AG09309 (cell line): ENCODE measurements around the gene GRID1.

Experiments used
- DNase-seq: peaks from one replicate; pipeline ENCODE4 v3.0.0-alpha.2; 2010; ENCODE audit warnings: low read depth
- H3K4me3 ChIP-seq: 2 replicates; pipeline ENCODE4 v1.5.1; 2011; ENCODE audit warnings: mild to moderate bottlenecking, low read depth, low read length, moderate library complexity; ENCODE audit not compliant: control insufficient read depth
- TF ChIP-seq, protein P1 (sequence below): IDR thresholded peaks from 2 replicates; pipeline ENCODE4 v1.5.1; 2011; ENCODE audit warnings: mild to moderate bottlenecking, low read depth, low read length, inconsistent platforms; ENCODE audit not compliant: insufficient read depth, control insufficient read depth; ENCODE audit errors: missing control alignments

Gene GRID1

DNA sequence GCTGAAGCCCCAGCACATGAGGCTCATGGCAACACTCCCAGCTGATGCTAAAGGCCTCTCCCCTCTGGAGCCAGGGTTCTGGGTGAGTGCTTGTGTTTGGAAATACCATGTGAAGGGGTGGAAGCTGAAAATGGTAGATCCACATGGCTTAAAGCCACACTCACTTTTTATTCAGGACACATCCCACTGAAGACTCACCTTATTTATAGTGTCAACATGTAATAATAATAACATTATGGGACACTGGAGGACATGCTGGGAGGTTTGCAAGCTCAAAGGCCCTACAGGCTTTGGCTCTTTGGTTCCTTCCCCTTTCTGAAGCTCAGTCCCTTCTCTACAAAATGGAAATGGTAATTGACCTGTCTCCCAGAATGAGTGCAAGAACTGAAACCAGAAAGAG lies 318.0 kb downstream of the GRID1 start:
- DNase-seq, result no peak
- H3K4me3 ChIP-seq, result no peak overlapping the region
- TF ChIP-seq, protein P1, sequence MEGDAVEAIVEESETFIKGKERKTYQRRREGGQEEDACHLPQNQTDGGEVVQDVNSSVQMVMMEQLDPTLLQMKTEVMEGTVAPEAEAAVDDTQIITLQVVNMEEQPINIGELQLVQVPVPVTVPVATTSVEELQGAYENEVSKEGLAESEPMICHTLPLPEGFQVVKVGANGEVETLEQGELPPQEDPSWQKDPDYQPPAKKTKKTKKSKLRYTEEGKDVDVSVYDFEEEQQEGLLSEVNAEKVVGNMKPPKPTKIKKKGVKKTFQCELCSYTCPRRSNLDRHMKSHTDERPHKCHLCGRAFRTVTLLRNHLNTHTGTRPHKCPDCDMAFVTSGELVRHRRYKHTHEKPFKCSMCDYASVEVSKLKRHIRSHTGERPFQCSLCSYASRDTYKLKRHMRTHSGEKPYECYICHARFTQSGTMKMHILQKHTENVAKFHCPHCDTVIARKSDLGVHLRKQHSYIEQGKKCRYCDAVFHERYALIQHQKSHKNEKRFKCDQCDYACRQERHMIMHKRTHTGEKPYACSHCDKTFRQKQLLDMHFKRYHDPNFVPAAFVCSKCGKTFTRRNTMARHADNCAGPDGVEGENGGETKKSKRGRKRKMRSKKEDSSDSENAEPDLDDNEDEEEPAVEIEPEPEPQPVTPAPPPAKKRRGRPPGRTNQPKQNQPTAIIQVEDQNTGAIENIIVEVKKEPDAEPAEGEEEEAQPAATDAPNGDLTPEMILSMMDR, result no peak

DNA sequence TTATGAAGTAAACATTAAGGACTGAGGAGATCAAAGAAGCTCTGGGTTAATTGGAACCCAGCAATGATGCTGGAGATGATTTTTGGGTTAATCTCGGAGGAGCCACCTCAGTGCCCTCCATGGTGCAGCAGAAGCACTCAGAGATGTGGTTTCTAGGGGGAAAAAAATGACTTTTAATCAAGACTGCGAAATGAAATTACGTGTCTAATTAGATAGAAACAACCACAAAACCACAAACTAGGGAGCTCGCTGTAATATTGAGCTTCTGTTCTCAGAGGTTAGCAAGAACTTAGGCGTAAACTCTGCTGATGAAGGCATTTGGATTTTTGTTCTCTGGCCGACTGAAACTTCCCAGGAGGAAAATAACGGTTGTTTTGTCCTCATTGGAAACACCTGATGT lies 319.0 kb downstream of the GRID1 start:
- TF ChIP-seq, protein P1, result no peak
- H3K4me3 ChIP-seq, result no peak overlapping the region
- DNase-seq, result no peak

DNA sequence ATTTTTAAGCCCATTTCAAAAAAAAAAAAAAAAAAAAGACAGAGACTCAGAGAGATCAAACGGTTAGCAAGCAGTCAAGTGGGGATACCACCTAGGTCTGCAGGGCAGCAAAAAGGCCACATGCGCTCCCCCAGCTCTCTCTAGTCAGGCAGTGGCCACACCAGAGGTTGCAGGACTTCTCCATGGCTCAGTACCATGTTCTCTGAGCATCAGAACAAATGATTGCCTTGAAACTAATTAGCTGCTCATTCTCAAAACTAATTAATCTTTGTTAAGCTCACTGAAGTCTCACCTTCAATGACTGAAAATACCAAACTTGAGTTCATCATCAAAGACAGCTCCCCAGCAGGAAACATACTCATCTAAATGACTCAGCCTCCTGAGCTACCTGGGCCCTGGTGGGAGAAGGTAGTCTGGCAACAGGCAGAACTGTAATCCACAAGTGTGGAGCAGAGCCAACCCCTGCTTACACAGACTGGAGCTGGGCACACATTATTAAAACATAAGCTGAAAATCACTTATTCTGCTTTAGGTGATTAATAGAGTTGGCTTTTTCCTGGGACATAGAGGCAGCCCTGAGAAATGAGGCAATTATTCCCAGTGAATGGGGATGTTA lies 319.6 kb downstream of the GRID1 start:
- TF ChIP-seq, protein P1, result no peak
- no peak overlapping the region for H3K4me3 ChIP-seq
- DNase-seq, result no peak

DNA sequence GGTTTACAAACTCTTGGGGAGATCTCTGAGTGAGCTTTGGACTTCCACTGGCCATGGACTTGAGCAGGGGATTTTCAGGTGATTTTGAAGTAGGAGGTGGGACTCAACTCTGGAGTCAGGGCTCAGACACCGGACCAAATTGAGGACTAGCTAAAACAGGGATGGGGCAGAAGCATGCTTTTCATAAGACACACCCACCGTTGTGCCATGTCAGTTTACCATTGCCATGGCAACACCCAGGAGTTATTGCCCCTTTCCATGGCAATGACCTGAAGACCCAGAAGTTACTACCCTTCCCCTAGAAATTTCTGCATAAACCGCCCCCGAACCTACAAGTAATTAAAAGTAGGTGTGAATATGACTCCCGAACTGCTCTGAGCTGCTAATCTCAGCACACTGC lies 320.7 kb downstream of the GRID1 start:
- no peak overlapping the region for H3K4me3 ChIP-seq
- no peak for DNase-seq
- TF ChIP-seq, protein P1, result no peak

DNA sequence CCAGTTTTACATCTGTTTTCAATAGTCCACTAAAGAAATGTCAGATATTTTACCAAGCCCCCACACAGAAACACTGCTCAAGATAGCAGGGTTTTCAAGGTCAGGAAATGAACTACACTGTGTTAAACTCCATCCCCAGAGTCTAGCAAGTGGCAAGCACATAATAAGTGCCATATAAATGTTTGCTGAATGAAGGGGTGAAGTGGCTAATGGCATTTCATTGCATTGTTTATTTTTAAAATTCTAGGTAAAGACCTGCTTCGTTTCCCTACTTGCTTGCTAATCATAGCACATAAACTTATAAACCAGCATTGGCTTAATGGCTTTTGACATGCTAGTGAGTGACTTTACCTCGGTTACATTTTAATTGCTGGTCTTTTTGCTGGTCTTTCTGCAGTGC lies 322.6 kb downstream of the GRID1 start:
- no peak for DNase-seq
- TF ChIP-seq, protein P1, result no peak
- H3K4me3 ChIP-seq, result no peak overlapping the region

DNA sequence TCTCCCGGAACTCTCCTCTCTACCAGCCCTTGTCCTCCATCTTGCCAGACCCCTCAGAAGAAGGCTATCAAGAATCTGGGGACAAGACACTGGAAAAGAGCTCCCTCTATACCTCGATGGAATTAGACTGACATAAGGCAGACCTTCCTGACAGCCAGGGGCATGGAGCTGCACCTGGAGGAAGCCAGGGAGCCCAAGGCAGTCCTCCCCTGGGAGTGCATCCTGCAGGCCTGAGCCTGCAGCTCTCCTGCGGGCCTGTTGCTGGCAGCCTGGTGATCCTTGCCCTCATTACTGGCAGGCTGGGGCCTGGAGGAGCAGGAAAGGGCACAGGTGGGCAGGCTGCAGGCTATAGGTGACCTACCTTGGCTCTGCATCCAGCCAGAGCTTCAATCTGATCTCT lies 323.4 kb downstream of the GRID1 start:
- no peak overlapping the region for H3K4me3 ChIP-seq
- DNase-seq, result no peak
- TF ChIP-seq, protein P1, result no peak

DNA sequence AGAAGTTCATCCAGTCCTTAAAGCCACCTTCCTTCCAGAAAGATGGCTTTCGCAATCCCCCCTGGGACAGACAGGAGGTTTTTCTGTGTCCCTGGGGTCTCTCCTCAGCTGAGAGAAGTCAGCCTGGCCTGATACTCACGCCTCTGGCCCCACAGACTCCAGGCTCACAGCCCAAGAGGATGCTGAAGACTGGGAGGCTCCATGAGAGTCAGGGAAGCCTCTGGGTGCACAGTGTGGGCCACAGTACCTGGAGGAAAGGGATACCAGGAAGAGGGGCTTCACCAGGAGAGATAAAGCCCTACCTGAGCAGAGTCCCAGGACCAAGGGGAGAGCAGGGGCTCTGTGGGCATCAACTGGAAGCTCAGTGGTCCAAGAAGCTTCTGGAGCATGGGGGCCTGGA lies 324.4 kb downstream of the GRID1 start:
- TF ChIP-seq, protein P1, result no peak
- no peak for DNase-seq
- no peak overlapping the region for H3K4me3 ChIP-seq
